Activated B cell treated with CpG ODN at 0.5 μM for 24 hours (primary cell): ENCODE results near the gene RHOJ. TPM values are rescaled to one million over a fixed set of nuclear protein-coding genes. Genes with fewer than 3 reads are reported as not detected.
"Not testable (repeated sequence)": the region's sequence is repeated elsewhere in the genome, so short reads cannot be mapped to it uniquely, and the experiment has no call there.

ENCODE experiments used
- ATAC-seq: fragments of 200-7000 bp; cut with Tn5 transposase; one replicate; pipeline ENCODE4 v1.10.0; 2021; ENCODE audit warnings: low read depth, mild to moderate bottlenecking, moderate library complexity
- CTCF ChIA-PET: fragments of 350-600 bp; sonication (Branson Sonifier 250); formaldehyde crosslinking; loops from one replicate; lab custom pipeline; 2021; ENCODE audit warnings: antibody characterized with exemption; lab: Charles Lee
- POLR2A ChIA-PET: fragments of 350-600 bp; sonication (Branson Sonifier 250); formaldehyde crosslinking; loops from one replicate; lab custom pipeline; 2021; ENCODE audit warnings: antibody characterized with exemption; lab: Charles Lee
- DNase-seq: peaks from one replicate; pipeline ENCODE4 v3.0.0; 2022
- H3K27ac Mint-ChIP-seq: one replicate; pipeline ENCODE4 v1.8.0; 2020; ENCODE audit warnings: mixed read lengths
- H3K27me3 Mint-ChIP-seq: one replicate; pipeline ENCODE4 v1.8.0; 2021; ENCODE audit warnings: mixed read lengths
- H3K36me3 Mint-ChIP-seq: one replicate; pipeline ENCODE4 v1.8.0; 2021; ENCODE audit warnings: low read depth, mixed read lengths
- H3K4me1 Mint-ChIP-seq: one replicate; pipeline ENCODE4 v1.8.0; 2021; ENCODE audit warnings: mixed read lengths
- H3K4me3 Mint-ChIP-seq: one replicate; pipeline ENCODE4 v1.8.0; 2020; ENCODE audit warnings: mild to moderate bottlenecking, mixed read lengths
- H3K9me3 Mint-ChIP-seq: one replicate; pipeline ENCODE4 v1.8.0; 2020; ENCODE audit warnings: mixed read lengths
- intact Hi-C: fragments of 100-400 bp; cut with micrococcal nuclease; formaldehyde crosslinking; loops from one replicate; pipeline ENCODE4 v1.15.1; 2024
- total RNA-seq: library from RNA; stranded (reverse); gene quantifications from 2 replicates; pipeline ENCODE4 v1.2.3, GENCODE V29; 2022
- TF ChIP-seq, protein P1 (sequence below): fragments of 200-600 bp; IDR thresholded peaks from one replicate; pipeline ENCODE4 v1.8.0; 2022; ENCODE audit warnings: antibody characterized with exemption, mild to moderate bottlenecking

Gene RHOJ
- total RNA-seq, result not detected in 2 replicates

GRCh38 chr14:63204407-63205043, at the start of gene RHOJ:
TSS of gene RHOJ (plus strand) at chr14:63204443. CDS start at chr14:63204870, 427 bp downstream.
- no peaks in the 10 kb centered on the region for H3K9me3 Mint-ChIP-seq
- no peak within 1 kb of the TSS for H3K4me3 Mint-ChIP-seq
- H3K27me3 Mint-ChIP-seq, result peaks cover 5% of the 10 kb centered on the region
- intact Hi-C loops, result no loop called here
- ATAC-seq, result no peak
- no peak within 1 kb of the TSS for H3K27ac Mint-ChIP-seq
- H3K36me3 Mint-ChIP-seq, result no peaks in the 10 kb centered on the region
- ChIA-PET CTCF (no interaction called here), POLR2A (no interaction called here)
- H3K4me1 Mint-ChIP-seq, result no peaks in the 10 kb centered on the region
- TF ChIP-seq, protein P1, sequence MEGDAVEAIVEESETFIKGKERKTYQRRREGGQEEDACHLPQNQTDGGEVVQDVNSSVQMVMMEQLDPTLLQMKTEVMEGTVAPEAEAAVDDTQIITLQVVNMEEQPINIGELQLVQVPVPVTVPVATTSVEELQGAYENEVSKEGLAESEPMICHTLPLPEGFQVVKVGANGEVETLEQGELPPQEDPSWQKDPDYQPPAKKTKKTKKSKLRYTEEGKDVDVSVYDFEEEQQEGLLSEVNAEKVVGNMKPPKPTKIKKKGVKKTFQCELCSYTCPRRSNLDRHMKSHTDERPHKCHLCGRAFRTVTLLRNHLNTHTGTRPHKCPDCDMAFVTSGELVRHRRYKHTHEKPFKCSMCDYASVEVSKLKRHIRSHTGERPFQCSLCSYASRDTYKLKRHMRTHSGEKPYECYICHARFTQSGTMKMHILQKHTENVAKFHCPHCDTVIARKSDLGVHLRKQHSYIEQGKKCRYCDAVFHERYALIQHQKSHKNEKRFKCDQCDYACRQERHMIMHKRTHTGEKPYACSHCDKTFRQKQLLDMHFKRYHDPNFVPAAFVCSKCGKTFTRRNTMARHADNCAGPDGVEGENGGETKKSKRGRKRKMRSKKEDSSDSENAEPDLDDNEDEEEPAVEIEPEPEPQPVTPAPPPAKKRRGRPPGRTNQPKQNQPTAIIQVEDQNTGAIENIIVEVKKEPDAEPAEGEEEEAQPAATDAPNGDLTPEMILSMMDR, result no peak
- no peak for DNase-seq

DNA sequence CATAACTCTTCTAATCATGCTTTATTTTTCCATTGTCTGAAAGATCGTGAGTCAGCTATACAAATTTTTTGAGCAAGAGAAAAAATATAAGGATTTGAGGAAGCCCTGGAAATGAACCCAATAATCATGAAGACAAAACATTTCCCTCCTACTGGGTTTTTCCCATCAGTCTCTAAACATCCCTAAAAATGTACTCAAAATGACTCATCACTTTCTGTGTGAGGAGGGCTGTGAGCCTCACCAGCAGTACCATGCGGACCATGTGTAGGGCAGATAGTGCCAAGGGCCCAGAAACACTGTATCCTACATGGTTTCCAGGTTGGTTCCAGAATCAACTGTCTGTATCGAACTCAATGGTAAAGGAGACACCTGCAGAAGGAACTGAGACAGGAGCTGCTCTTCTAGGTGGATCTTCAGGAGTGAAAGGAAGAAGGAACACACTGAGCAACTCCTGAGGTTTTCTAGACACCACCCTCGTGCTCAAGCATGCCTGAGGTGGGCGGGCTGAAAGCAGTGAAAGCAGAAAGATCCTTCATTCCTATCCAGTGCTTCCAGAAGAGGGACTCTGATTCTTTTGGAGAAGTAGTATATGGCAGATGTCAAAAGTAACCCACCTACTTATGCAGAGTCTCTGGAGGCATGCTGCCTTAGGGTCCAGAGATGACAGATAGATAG, 48.6 kb upstream of the RHOJ start:
- Mint-ChIP-seq H3K36me3 (no peaks in the 10 kb centered on the region), H3K4me3 (no peak overlapping the region), H3K27ac (no peak overlapping the region), H3K9me3 (no peaks in the 10 kb centered on the region), H3K27me3 (peaks cover 3% of the 10 kb centered on the region), H3K4me1 (no peaks in the 10 kb centered on the region)
- TF ChIP-seq, protein P1, result no peak
- POLR2A ChIA-PET, result no interaction called here
- intact Hi-C loops, result no loop called here
- no peak for DNase-seq
- CTCF ChIA-PET, result no interaction called here
- no peak for ATAC-seq

DNA sequence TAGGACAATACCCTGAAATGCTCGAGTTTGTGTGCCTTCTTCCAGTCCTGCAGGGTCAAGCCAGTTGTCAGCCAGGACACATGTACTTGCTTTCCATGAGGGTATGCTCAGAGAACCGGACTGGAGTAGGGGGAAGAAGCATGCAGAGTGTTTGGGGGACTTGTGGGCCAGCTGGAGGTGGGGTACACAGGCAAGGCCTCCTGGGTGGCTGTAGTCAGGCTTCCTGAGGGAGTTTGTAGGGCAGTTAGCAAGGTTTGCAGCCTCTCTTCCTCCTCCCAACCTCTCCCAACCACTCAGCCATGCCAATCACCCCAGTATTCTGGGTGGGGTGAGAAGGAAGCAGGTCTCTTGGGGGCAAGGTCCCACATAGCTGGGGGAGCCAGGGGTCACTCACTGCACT, 47.0 kb upstream of the RHOJ start:
- Mint-ChIP-seq H3K9me3 (no peaks in the 10 kb centered on the region), H3K27me3 (peaks cover 3% of the 10 kb centered on the region), H3K4me1 (no peaks in the 10 kb centered on the region), H3K36me3 (no peaks in the 10 kb centered on the region), H3K27ac (no peak overlapping the region), H3K4me3 (no peak overlapping the region)
- intact Hi-C loops, result no loop called here
- ChIA-PET POLR2A (no interaction called here), CTCF (no interaction called here)
- DNase-seq, result no peak
- ATAC-seq, result no peak
- TF ChIP-seq, protein P1, result no peak

DNA sequence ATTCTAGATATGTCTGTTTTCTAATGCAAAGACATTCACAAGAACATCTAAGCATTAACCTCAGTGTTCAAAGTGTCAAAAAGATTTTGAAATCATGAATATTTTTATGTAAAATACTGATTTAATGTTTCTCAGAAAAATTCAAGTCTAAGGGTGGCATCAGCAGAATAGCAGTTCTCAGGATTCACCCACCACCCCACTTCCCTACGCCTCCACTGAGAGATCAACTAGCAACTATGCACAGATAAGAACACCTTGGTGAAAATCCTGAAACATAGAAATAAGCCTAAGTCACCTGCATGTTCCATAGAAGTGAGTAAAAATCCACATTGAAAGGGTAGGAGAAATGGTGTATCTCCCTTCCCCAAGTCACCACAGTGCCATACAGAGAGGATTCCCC, 40.9 kb upstream of the RHOJ start:
- no peak for DNase-seq
- CTCF ChIA-PET, result no interaction called here
- TF ChIP-seq, protein P1, result no peak
- H3K9me3 Mint-ChIP-seq, result no peaks in the 10 kb centered on the region
- intact Hi-C loops, result no loop called here
- H3K36me3 Mint-ChIP-seq, result no peaks in the 10 kb centered on the region
- POLR2A ChIA-PET, result no interaction called here
- H3K4me1 Mint-ChIP-seq, result no peaks in the 10 kb centered on the region
- no peak for ATAC-seq
- H3K27ac Mint-ChIP-seq, result no peak overlapping the region
- H3K4me3 Mint-ChIP-seq, result no peak overlapping the region
- H3K27me3 Mint-ChIP-seq, result no peaks in the 10 kb centered on the region

- CTCF ChIA-PET, result no interaction called here
- no peaks in the 10 kb centered on the region for H3K27me3 Mint-ChIP-seq
- H3K4me1 Mint-ChIP-seq, result no peaks in the 10 kb centered on the region
- POLR2A ChIA-PET, result no interaction called here
- no peak overlapping the region for H3K27ac Mint-ChIP-seq
- ATAC-seq (no peak), DNase-seq (no peak)
- TF ChIP-seq, protein P1, result no peak
- intact Hi-C loops, result no loop called here
- no peaks in the 10 kb centered on the region for H3K36me3 Mint-ChIP-seq
- no peak overlapping the region for H3K4me3 Mint-ChIP-seq
- H3K9me3 Mint-ChIP-seq, result no peaks in the 10 kb centered on the region
Measured at GRCh38 chr14:63164108-63164683, 40.0 kb upstream of the RHOJ start.

DNA sequence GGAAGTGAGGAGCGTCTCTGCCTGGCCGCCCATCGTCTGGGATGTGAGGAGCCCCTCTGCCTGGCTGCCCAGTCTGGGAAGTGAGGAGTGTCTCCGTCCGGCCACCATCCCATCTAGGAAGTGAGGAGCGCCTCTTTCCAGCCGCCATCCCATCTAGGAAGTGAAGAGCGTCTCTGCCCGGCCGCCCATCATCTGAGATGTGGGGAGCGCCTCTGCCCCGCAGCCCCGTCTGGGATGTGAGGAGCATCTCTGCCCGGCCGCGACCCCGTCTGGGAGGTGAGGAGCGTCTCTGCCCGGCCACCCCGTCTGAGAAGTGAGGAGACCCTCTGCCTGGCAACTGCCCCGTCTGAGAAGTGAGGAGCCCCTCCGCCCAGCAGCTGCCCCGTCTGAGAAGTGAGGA, 39.0 kb upstream of the RHOJ start:
- H3K27ac Mint-ChIP-seq, intact Hi-C loops, H3K27me3 Mint-ChIP-seq, H3K4me3 Mint-ChIP-seq, CTCF ChIA-PET, H3K4me1 Mint-ChIP-seq, H3K36me3 Mint-ChIP-seq, ATAC-seq, H3K9me3 Mint-ChIP-seq, POLR2A ChIA-PET, DNase-seq: not testable (repeated sequence)
